HG03521 (cell line): Measurements from ENCODE around the gene TAOK2.

Experiments used
- ATAC-seq: cut with Tn5 transposase; IDR thresholded peaks from one replicate; pipeline ENCODE4 v1.9.1; 2021; ENCODE audit warnings: mild to moderate bottlenecking, moderate library complexity; ENCODE audit not compliant: unreplicated experiment

Gene TAOK2

DNA sequence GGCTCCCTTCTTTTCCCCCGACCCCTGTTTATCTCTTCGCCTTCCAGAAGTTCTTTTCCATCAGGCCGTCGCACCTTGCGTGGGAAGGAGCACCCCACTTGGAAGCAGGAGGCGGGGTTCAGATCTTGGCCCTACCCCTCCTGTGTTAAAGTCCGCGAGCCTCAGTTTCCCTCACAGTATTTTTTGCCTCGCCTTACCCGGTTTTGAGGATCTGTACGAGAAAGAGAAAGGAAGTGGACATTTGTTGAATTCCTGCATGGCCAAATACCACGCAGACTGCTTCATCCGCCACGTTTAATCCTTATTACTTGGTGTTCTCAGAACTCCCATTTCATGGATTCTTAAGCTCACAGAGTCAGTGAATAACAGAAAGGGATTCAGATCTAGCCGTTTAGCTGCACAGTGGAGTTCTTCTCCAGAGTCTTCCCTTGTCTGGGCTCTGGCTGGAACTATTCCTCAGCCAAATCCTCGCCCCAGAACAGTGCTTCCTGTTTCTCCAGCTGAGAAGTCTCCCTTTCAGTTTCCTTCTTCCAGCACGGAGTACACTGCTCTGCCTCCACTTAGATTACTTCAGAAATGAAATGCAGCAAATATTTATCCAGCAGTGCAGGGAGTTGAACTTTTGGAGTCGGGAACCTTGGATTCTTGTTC, 11.2 kb upstream of the TAOK2 start:
- no peak for ATAC-seq

DNA sequence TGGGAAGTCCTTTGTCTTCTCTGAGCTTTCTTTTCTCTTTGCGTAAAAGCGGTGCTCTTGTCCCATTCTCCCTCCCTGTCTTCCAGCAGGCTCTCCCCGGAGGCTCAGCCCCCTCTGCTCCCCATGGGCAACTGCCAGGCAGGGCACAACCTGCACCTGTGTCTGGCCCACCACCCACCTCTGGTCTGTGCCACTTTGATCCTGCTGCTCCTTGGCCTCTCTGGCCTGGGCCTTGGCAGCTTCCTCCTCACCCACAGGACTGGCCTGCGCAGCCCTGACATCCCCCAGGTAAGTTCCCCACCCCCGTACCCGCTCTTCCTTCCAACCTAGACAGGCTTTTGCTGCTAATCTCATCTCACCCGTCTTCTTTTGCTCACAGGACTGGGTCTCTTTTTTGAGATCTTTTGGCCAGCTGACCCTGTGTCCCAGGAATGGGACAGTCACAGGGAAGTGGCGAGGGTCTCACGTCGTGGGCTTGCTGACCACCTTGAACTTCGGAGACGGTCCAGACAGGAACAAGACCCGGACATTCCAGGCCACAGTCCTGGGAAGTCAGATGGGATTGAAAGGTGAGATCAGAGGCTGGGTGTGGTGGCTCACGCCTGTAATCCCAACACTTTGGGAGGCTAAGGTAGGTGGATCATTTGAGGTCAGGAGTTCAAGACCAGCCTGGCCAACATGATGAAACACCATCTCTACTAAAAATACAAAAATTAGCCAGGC, 10.5 kb upstream of the TAOK2 start:
- no peak for ATAC-seq

DNA sequence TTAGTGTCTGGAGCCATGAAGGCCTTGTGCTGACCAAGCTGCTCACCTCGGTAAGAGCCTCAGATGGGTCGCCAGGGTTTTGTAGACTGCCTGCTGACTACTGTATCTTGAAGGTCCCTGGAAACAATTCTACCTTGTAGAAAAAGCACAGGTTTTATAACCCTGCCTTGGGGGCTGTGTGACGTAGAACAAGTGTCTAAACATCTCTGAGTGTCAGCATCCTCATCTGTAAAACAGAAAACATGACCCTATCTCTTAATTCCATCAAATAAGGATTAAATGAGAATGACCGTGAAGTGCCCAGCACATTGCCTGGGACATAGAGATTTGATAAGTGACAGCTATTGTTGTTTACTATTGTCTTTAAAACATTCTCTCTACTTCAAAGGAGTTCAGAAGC, 5.5 kb upstream of the TAOK2 start:
- ATAC-seq: no peak

DNA sequence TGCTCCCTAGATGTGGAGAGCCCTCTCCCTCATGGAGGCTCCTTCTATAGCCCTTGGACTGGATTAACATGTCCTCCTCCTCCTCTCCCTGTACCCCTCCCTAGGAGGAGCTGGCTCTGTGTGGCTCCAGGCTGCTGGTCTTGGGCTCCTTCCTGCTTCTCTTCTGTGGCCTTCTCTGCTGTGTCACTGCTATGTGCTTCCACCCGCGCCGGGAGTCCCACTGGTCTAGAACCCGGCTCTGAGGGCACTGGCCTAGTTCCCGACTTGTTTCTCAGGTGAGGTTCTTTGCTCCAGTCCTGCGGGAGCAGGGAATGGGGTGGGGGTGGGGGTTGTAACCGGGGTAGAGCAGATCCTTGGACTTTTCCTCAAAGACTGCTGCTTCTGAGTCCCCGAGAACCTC, 2.4 kb upstream of the TAOK2 start:
- no peak for ATAC-seq

DNA sequence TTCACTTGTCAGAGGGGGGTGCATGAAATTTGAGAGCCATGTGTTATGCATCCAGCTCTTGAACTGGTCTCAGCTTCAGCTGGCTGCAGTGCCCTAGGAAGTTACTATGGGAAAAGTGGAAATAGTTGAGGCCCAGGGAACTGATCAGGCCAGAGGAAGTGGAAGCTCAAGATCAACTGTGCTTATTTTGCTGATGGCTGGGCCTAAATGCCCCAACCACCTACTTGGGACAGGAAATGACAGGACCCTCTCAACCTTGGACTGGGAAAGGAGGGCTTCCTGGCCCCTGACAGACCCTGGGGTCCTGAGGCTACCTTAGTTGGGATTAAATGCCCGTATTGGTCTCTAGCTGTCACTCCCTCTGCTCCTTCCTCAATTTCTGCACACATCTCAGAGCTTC, 1.2 kb upstream of the TAOK2 start:
- ATAC-seq: no peak

DNA sequence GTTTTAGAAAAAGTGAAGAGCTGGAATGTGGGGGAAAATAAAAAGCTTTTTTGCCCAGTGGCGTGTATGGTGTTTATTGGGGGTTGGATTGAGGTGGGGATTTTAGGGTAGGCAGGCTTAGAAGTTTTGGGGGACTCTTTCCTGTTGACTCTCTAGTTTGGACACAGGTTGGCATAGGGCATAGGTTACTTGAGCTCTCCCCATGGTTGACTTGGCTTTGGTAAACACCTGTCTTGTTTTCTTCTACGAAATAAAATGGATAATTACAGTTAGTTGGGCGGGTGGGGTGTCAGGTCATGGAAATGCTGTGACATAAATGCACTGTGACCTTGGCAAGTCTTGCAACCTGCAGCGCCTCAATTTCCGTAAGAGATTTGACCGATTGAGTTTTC, 680 bp upstream of the TAOK2 start:
- no peak for ATAC-seq

DNA sequence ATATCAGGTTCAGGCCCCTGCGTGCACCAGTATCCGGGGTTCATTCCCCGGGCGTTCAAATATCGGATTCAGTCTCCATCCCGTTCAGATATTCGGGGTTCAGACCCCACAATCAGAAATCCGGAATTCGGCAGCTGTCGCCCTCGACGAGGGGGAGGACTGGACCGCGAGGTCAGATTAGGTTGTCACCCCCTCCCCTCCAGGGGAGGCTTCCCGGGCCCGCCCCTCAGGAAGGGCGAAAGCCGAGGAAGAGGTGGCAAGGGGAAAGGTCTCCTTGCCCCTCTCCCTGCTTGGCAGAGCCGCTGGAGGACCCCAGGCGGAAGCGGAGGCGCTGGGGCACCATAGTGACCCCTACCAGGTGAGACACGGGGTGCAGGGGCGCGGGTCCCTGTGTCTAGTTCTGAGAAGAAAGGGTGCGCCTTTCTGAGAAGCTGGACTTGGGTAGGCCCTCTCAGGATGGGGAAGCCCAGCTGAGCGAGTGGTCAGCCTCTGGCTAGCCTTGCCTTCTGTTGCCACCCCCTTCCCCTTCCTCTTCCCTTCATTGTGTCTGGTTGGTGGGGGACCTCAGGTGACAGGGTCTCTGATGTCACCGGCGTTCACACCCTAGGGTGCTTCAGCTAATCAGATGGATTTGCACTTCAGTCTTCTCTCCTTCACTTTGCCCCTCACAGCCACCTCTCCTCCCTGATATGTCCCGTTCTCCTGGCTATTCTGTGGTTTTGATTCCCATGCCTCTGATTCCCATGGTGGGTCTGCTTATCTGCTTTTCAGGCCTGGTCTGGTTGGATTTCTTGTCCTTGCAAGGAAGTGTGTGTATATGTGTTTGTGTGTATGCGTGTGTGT, 844 bp downstream of the TAOK2 start:
- ATAC-seq: no peak

DNA sequence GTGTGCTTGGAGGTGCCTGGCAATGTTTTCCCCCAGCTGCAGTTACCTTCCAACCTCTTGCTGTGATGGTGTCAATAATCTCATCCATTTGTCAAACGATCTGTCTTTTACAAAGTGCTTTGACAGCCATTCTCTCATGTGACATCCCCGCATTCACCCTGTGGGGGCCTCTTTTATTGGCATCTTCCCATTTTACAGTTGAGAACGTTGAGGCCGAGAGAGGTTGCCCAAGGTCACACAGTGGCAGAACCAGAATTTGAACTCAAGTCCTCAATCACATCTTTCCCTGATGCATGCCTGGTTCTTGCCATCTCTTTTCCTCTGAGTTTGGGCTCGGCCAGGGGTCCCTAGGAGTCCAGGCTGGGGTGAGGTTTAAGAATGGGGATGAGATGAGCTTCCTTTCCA, 1.5 kb downstream of the TAOK2 start:
- ATAC-seq: no peak

DNA sequence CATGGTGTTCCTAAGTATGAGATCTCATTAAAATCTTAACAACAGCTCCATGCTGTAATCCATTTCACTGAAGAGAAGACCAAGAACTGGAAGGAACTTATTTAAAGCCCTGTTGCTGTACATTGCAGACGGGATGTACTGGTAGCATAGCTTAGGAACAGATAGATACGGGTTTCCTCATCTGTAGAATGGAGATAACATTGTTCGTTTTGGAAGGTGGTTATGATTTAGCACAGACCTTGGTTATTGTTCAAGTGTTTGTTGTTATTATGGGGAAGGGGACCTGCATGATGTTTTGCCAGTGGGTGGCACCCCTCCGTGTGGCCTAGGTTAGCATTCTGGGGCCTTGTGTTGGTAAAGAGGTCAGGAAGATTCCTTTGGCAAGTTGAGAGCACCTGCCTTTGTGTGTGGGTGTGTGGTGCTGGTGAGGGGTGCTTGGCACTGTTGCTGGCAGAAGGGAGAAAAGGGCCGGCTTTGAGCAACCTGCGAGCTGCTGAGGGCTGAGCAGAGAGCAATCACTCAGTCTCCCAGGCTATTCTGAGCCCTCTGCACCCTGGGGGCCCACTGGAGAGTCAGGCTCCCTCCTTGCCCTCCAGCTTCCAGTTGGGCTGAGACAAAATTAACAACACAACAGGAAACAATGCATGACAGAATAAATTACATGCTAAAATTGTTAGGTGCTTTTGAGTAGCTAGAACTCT, 2.3 kb downstream of the TAOK2 start:
- no peak for ATAC-seq

DNA sequence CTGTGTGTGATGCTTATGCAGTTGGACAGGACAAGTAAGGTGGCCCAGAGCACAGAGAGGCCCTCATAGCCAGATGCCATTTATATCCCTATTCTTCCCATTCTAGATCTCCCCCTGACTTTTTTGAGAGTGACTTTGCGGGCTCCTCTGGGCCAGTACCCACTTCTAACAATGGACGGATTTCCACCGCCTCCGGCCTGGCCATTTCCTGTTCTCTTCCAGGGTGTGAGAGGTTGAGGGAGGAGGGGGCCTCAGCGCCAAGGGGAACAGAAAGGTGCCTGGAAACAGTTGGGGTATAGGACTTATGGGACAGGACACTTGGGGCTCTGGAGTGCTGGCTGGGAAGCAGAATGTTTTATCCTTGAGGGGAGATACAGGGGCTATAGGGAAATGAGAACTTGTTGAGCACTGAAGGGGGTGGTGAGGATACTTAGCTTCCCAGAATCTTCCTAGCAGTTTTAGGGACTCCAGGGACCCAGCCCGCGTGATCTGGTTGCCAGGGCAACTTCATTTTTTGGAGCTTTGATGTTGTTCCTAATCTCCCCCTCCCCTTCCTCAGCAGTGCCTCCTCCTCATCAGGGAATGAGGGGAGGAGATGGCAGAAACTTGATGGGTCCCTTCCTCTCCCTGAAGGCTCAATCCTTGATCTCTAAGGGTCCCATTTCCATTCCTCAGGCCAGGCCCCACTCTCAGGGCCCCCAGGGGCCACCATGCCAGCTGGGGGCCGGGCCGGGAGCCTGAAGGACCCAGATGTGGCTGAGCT, 3.6 kb downstream of the TAOK2 start:
- ATAC-seq: no peak

DNA sequence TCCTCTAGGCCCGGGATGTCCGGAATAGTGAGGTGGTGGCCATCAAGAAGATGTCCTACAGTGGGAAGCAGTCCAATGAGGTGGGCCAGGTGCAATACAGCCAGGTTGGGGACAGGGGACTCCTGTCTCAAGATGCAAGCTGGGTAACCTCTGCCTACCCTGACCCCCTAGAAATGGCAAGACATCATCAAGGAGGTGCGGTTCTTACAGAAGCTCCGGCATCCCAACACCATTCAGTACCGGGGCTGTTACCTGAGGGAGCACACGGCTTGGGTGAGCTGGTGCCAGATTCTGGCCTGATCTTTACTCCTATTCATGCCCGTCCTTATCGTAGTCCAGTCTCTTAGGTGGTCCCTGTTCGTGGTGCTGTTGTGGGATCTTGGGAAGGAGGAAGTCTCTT, 4.4 kb downstream of the TAOK2 start:
- no peak for ATAC-seq

DNA sequence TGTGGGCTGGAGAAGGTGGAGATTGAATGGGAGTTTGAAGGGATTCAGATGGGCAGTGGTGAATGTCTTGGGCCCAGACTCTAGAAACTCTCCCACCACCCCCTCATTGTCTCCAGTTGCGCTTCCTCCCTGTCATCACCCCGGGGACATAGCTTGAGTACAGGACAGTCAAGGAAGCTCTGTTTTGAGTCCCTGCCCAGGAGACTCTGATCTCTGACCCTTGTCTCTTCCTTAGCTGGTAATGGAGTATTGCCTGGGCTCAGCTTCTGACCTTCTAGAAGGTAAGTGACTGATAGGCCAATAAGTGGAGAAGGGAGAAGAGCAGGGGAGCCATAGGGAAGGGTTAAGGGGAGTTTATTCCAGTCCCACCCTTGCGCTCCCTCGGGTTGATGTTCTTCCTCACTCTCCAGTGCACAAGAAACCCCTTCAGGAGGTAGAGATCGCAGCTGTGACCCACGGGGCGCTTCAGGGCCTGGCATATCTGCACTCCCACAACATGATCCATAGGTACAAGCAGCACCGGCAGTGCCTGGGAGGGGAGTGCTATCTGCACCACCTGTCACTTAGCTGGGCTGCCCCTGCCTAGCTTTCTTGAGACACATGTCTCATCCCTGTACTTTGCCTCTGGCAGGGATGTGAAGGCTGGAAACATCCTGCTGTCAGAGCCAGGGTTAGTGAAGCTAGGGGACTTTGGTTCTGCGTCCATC, 5.0 kb downstream of the TAOK2 start:
- no peak for ATAC-seq

DNA sequence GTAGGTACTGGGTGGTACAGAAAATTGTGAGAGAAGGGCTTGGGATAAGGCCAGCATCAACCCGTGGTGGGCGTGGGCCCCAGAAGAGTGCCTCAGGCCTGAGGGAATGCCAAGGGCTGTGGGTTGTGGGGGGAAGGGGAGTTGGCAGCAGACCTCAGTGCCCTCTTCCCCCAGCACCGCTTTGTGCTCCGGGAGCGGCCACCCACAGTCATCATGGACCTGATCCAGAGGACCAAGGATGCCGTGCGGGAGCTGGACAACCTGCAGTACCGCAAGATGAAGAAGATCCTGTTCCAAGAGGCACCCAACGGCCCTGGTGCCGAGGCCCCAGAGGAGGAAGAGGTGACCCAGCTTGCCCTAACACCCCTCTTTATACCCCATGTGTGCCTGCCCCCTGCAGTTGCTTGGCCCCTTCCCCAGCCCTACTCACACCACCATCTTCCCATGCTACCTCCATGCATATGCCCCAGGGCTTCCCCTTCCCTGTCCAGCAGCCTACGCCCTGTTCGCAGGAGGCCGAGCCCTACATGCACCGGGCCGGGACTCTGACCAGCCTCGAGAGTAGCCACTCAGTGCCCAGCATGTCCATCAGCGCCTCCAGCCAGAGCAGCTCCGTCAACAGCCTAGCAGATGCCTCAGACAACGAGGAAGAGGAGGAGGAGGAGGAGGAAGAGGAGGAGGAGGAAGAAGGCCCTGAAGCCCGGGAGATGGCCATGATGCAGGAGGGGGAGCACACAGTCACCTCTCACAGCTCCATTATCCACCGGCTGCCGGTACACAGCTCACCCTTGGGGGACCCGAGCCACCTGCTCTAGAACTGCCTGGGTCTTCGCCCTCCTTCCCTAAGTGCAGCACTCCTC, 9.1 kb downstream of the TAOK2 start:
- no peak for ATAC-seq

DNA sequence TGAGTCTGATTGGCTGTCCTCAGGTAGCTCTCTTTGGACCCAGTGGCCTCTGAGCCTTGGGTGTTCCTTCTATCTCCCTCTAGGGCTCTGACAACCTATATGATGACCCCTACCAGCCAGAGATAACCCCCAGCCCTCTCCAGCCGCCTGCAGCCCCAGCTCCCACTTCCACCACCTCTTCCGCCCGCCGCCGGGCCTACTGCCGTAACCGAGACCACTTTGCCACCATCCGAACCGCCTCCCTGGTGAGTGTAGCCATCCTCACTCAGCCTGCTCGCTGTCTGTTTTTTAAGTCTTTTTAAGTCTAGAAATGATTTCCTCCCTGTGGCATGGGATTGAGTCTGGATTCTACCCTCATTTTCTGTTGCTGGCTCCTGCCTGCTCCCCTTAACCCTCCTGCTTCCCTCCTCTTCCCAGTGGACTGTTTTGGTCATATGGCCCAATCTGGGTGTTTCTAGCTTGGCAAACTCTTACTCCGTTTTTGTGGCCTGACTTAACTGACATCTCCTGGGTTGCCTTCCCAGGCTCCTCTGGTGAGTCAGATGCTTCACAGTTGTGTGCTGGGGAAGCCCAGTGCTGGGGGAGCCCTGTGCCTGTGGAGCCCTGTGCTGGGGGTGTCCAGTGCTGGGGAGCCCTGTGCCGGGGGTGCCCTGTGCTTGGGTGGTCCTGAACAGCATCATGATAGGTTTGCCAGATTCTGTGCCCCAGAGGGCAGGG, 9.9 kb downstream of the TAOK2 start:
- ATAC-seq: no peak

DNA sequence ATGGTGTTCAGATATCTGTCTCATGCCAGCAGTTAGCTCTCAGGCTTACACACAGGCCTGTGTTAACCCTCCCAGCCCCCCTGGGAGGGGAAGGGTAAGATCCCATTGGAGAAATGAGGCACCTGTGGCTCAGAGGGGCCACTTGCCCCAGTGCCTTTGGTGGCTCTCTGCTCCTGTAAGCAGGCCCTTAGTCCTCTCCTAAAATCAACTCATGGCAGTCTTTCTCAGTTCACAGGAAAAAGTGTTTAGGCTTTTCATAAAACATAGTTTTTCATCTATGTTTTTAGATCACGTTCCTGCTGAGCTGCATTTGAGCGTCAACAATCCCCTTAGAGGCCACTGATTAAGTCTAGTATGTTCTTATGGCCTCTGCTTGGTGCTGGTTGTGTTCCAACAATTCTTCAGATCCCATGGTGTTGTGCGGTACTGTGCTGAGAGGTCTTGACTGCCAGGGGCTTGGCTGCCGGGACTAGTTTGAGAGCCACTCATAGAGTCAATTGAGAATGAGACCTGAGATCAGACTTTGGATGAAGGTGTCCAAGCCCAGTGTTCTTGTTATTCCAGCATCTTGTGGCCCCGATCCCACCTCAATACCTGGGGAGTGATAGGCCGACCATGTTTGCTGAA, 10.6 kb downstream of the TAOK2 start:
- no peak for ATAC-seq

DNA sequence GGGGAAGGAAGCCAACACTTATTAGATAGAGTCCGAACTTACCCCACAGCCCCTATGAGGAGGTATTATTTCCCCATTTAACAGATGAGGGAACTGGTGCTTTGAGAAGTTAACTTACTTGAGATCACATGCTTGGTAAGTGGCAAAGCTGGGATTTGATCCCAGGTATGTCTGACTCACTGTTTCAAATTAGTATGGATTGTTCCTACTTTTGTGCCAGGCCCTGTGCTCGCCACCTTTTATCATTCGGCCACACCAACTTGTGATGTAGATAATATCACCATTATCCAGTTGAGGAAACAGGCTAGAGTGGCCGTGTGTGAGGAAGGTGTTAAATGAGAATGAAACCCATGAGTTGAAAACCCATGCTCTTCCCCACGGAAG, 11.1 kb downstream of the TAOK2 start:
- no peak for ATAC-seq

DNA sequence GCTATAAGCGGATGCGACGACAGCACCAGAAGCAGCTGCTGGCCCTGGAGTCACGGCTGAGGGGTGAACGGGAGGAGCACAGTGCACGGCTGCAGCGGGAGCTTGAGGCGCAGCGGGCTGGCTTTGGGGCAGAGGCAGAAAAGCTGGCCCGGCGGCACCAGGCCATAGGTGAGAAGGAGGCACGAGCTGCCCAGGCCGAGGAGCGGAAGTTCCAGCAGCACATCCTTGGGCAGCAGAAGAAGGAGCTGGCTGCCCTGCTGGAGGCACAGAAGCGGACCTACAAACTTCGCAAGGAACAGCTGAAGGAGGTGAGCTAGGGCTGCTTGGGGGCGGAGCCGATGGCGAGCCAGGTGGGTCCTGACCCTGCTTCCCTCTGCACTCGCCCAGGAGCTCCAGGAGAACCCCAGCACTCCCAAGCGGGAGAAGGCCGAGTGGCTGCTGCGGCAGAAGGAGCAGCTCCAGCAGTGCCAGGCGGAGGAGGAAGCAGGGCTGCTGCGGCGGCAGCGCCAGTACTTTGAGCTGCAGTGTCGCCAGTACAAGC, 11.7 kb downstream of the TAOK2 start:
- ATAC-seq: no peak

DNA sequence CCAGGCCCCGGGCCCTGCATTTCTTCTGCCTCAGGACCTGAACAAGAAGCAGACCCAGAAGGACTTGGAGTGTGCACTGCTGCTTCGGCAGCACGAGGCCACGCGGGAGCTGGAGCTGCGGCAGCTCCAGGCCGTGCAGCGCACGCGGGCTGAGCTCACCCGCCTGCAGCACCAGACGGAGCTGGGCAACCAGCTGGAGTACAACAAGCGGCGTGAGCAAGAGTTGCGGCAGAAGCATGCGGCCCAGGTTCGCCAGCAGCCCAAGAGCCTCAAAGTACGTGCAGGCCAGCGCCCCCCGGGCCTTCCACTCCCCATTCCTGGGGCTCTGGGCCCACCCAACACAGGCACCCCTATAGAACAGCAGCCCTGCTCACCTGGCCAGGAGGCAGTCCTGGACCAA, 12.6 kb downstream of the TAOK2 start:
- ATAC-seq: no peak
